Upper lobe of left lung (tissue), 4 donors: ENCODE measurements around the gene SRP68.
"Not testable (repeated sequence)": the region's sequence is repeated elsewhere in the genome, so short reads cannot be mapped to it uniquely, and the experiment has no call there.

Experiments
- POLR2AphosphoS5 ChIP-seq, 2 donors: sonication (generic); formaldehyde crosslinking; IDR thresholded peaks; one replicate each; pipeline ENCODE4 v1.5.1; 2017; ENCODE audit warnings: antibody characterized with exemption in 2 of 2
- TF ChIP-seq, protein P1 (sequence below), 6 experiments: fragments of 450-650 bp in 4 of 6; fragments of 200-600 bp in 2 of 6; sonication (generic) in 2 of 6; IDR thresholded peaks; one replicate each; pipeline ENCODE4 v1.5.1; 2016 to 2019; ENCODE audit warnings: antibody characterized with exemption in 6 of 6

DNA sequence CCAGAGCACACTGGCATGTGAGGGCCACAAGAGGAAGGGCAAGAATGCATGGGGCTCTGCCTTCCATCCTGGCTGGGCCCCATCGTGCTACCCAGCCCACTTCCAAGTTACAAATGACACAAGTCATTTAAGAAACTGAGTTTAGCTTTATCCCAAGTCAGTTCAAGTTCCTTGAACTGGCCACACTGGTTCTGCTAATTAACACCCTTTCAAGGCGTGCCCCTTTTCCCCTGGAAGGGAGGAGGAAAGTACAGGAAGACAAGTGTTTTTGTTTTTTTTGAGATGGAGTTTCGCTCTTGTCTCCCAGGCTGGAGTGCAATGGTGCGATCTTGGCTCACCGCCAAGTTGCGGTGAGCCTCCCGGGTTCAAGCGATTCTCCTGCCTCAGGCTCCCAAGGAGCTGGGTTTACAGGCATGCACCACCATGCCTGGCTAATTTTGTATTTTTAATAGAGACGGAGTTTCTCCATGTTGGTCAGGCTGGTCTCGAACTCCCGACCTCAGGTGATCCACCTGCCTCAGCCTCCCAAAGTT, 27.8 kb downstream of the SRP68 start:
- TF ChIP-seq, protein P1, sequence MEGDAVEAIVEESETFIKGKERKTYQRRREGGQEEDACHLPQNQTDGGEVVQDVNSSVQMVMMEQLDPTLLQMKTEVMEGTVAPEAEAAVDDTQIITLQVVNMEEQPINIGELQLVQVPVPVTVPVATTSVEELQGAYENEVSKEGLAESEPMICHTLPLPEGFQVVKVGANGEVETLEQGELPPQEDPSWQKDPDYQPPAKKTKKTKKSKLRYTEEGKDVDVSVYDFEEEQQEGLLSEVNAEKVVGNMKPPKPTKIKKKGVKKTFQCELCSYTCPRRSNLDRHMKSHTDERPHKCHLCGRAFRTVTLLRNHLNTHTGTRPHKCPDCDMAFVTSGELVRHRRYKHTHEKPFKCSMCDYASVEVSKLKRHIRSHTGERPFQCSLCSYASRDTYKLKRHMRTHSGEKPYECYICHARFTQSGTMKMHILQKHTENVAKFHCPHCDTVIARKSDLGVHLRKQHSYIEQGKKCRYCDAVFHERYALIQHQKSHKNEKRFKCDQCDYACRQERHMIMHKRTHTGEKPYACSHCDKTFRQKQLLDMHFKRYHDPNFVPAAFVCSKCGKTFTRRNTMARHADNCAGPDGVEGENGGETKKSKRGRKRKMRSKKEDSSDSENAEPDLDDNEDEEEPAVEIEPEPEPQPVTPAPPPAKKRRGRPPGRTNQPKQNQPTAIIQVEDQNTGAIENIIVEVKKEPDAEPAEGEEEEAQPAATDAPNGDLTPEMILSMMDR (IDR thresholded peaks at IDR 0.05): not testable (repeated sequence)
- not testable (repeated sequence) for TF ChIP-seq POLR2AphosphoS5 (IDR thresholded peaks at IDR 0.05)
